GM21367 (cell line): ENCODE results near the gene IQCF5.
"Not testable (repeated sequence)": the region's sequence is repeated elsewhere in the genome, so short reads cannot be mapped to it uniquely, and the experiment has no call there.

Experiments
- ATAC-seq: cut with Tn5 transposase; IDR thresholded peaks from one replicate; pipeline ENCODE4 v1.9.1; 2021; ENCODE audit not compliant: unreplicated experiment

Gene IQCF5

GRCh38 chr3:51875501-51875900 lies at the start of gene IQCF5:
Gene IQCF5, minus strand, starts transcription at chr3:51875601. Its CDS starts 70 bp downstream, at chr3:51875531.
- ATAC-seq = no peak

DNA sequence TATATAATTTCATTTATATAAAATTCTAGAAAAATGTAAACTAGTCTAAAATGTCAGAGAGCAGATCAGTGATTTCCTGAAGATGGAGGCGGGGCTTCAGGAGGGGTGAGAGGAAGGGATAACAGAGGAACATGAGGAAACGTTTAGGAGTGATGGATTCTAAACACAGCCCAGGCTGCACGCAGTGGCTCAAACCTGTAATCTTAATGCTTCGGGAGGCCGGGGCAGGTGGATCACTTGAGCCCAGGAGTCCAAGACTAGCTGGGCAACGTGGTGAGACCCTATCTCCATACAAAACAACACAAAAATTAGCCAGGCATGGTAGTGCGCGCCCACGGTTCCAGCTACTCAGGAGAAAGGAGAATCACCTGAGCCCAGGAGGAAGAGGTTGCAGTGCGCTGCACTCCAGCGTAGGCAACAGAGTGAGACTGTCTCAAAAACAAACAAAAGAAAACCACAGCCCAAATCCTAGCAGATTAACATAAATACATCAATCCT lies 45.7 kb upstream of the IQCF5 start:
- no peak for ATAC-seq

DNA sequence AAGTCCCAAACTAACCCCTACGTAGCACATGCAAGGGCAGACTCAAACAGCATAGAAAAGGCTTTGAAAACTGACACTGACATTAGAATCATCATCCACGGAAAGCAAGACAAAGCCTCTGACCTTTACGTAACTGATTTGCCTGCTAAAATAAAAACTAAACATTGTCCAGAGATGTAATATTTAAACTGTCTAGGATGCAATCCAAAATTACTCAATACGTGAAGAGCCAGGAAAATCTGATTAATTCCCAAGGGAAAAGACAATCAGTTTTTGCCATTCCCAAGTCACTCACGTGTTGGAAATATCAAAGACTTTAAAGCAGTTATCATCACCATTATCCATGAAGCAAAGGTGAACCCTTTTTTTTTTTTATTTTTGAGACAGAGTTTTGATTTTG lies 41.0 kb upstream of the IQCF5 start:
- ATAC-seq = no peak

DNA sequence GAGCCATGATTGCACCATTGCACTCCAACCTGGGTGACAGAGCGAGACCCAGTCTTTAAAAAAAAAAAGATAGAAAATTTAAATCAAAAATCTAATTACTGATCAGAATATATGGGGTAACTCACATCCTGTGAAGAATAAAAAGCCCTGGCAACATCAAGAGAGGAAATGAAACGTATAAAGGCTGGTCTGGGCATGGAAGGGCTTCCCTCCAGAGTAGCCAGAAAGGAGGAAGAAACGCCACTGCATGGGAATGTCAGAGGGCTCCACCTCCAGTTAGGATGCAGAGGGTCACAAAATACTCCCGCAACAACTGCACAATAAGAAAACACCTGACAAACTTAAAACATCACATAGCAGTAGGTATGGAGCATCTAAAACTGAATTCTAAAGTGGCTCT lies 32.6 kb upstream of the IQCF5 start:
- no peak for ATAC-seq

DNA sequence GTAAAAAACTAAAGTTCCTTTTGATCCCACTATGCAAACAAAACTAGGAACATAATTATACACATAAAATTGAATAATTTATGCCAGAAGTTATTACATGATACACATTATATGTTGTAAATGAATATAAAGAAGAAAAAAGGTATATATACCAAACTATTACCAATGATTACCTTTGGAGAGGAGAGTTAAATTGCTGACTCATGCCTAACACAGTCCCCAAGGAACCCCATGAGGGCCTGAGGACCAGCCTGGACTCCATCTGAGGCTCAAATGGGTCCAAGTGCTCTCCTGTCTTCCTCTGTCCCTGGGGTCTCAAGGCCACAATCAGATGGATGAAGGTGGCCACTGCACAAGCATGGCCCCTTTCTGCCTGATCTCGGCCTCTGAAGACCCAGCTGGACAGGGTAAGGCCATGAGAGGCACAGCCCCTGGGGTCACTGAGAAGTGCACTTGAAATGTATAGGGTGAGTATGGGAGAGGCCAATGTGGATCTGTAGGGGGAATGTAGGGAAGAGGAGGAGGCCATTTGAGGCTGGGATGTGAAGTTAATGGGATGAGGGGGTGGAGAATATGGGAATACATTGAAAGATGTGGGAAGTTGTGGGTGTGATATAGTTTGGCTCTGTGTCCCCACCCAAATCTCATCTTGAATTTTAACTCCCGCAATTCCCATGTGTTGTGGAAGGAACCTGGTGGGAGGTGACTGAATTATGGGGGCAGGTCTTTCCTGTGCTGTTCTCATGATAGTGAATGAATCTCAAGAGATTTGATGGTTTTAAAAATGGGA lies 28.8 kb upstream of the IQCF5 start:
- no peak for ATAC-seq

- ATAC-seq = not testable (repeated sequence)
Observed at GRCh38 chr3:51902361-51902760, 27.0 kb upstream of the IQCF5 start.

DNA sequence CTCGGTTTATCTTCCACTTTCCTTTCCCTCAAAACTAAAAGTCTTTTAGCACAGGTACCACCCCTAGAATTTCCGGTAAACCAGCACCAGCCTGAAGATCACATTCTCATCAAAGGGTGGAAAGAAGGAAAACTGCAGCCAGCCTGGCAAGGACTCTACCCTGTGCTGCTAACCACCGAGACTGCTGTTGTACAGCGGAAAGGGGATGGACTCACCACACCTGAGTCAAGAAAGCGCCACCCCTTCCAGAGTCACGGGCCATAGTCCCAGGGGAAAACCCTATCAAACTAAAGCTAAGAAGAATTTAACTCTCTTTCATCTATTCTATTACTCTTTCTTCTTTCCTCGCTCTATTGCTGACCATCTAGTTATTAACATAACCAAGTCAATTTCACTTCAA lies 24.6 kb upstream of the IQCF5 start:
- not testable (repeated sequence) for ATAC-seq

DNA sequence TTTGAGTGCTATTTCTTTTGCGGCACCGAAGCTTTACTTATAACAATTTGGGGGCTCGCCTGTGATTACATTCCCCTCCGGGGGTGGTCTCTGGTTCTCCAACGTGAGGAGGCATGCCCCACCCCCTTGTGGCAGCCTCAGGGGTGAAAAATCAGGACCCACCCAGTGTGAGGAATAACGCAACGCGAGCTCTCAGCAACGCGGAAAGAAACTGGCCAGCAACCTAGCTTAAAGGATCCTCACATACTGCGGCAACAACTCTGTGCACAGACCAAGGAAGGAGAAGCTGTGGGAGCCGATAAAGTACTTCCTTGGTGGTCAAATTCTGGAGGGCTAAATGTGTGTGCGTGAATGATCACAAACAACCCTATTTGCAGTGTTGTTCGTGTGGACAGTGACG lies 22.0 kb upstream of the IQCF5 start:
- no peak for ATAC-seq

DNA sequence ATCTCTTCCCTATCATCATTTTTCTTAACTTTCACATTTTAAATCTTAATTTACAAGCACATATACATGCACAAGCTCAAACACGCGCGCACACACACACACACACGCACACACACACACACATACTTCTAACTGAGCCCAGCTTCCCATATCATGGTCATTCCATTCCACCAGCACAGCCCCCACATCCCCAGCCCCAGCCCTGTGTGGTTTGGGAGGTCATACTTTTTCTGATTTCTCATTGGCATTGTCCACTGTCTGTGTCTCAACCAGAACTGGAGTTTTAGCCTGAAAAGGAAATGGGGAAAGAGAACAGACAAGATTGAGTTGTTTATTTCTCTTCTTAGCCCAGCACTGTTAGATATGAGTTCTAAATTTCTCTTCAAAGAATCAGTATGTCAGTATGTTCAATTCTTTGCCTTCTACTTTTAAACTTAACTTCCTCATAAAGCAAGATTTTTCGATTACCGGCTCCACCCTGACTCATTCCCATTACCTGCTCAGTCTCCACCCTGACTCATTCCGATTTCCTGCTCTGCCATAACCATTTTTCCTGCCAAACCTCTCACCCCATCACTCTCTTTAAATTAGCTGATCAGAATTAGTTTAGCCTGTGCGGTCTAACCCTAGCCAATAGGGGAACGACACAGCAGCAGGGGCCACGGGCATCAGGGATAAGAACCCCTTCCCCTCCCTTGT lies 21.4 kb upstream of the IQCF5 start:
- ATAC-seq = no peak

DNA sequence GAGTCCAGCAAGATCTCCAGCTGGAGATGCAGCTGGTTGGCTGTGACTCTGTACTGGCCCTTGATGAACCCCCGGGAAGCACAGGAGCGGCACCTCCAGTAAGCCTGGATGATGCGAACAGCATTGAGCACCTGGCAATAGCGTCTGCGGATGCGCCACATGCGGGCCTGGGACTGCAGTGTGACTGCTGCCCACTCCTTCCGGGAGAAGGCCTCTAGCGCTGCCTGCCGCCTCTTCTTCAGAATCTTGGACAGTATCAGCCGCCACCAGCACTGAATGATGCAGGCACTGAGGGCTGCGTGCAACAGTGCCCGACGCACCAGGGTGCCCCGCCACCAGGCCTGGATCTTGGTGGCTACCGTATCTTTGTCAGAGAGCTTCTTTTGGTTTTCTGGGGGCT lies 19.5 kb upstream of the IQCF5 start:
- no peak for ATAC-seq

DNA sequence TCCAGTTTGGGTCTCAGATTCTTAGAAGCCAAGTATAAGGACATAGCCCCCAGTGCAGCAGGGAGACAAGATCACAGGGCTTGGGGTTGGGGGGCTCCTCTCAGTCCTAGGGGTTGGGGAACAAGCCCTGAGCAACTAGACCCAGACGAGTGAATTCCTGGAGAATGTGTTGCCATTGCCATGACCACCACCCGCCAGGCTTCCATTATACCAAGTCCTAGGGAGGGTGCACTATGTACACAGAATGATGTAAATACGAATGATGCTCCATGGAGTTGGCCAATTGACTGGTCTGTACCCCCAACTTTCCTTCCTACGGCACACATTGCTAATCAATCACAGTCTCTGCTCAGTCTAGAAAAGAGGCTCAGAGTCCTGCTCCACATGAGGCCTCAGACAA lies 19.0 kb upstream of the IQCF5 start:
- ATAC-seq = no peak

DNA sequence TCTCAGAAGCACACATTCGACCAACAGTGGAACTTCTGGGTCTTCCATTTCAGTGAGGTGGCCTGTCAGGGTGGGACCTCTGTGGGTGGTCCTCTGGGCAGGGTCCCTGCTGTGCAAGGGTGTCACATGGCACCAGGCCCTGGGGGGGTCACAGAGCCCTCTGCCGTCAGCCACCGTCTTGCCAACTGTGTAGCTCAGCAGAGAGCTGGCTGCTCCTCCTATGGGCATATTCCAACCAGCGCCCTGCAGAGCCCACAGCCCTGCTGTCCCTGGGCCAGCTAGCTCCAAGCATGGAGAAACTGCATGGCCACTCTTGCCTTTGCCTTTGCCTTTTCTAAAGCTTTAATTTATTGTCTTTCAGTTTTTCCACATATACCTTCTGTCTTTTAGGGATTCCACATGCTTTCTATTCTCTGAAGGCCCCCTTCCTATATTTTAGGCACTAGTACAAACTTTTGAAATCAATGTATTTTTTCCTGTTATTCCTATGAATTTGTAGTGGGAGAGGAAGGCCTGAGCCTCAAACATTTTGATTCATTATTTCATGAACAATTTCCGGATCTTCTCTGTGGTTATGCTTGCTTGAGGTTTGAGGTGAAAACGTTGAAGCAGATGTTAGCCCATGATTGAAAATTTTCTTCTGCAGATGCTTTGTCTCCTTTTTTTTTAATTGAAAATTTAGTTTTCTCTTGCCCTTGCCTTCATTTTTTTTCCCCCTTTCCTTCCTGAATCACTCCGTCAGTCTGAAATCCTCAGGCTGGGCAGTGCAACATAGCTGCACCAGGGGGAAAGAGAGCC lies 16.0 kb upstream of the IQCF5 start:
- no peak for ATAC-seq

- no peak for ATAC-seq
Observed at GRCh38 chr3:51888463-51889105, 13.2 kb upstream of the IQCF5 start.

DNA sequence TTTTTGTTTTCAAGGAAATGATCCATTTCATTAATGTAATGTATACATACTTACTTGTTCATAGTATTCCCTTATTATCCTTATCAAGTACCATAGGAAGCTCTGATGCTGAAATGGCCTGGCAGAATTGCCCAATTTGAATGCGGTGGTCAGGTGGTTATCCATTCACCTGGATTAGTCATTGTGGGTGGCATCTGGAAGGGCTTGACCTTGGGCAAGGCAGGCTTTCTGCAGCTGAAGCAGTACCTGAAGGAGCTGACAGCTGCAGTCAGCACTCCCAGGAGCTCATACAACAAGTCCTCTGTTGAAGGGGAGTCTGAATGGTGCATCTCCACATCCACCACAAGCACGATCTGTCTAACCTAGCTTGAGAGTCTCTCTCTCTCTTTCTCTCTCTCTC lies 12.2 kb upstream of the IQCF5 start:
- no peak for ATAC-seq

DNA sequence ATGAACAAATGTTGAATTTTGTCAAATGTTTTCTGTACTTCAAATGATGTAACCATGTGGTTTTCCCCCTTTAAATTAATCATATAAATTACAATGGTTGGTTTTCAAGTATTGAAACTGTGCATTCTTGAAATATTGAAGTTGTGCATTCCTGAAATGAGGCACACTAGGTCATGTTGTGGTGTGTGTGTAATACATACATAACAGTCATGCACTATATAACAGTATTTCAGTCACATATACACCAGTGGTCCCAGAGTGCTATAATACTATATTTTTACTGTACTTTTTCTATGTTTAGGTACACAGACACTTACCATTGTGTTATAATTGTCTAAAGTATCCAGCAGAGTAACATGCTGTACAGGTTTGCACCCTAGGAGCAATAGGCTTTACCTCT lies 11.0 kb upstream of the IQCF5 start:
- ATAC-seq = no peak

DNA sequence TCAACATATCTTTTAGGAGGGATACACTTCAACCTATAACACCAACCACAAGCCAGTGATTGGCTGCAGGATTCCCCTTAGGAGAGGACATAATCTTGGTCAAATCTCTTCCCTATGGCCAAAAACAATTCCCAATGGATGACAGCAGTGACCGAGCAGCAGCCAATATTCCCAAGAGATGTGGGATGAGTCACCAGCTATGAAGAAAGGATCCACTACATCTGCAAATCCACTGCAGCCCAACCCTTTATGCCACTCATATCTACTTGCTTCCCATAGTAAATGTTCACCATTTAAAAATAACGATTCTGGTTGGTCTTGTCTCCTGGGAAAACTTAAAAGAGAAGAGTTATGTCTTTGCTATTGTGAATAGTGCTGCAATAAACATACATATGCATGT lies 4.5 kb upstream of the IQCF5 start:
- ATAC-seq = no peak

DNA sequence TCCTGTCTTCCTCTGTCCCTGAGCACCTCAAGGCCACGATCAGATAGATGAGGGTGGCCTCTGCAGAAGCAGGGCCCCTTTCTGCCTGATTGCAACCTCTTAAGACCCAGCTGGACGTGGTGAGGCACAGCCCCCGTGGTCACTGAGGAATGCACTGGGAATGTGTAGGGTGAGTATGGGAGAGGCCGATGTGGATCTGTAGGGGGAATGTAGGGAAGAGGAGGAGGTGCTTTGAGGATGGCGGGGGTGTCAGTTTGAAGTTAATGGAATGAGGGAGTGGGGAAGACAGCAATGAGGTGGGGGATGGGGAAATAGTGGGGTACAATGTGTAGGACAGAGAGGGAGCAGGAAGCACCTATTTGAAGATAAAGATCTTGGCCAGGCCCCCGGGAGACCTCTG lies 785 bp upstream of the IQCF5 start:
- no peak for ATAC-seq

GRCh38 chr3:51874889-51875288 lies 512 bp downstream of the IQCF5 start:
- ATAC-seq = no peak

DNA sequence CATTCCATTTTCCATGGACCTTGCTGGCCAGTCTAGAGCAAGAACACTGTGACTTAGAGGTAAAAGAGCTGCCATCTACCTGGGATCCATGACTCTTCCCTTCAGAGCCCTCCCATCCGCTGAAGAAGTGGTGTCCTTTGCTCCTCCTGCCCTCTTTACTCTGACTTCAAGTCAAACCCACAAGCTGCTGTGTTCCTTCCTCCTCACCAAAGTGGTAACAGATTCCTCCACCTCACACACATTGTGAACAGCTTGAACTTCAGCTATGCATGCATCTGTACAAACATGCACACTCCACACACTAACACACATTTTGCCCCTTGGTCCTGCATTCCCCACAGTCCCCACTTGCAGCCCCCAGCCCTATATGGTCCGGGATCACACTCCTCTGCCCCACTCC lies 990 bp downstream of the IQCF5 start:
- ATAC-seq = no peak

DNA sequence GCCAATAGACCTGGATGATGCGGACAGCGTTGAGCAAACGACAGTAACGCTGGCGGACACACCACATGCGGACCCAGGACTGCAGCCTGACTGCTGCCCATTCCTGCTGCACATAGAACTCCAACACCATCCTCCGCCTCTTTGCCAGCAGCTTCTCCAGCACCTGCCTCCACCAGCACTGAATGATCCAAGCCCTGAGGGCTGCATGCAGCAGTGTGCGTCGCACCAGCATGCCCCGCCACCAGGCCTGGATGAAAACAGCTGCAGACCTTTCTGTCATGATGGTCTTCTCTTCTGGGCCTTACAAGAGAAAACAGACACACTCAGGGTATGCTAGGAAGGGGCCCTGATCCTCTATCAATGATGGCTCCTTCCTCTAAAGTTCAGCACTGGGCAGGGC lies 1.5 kb downstream of the IQCF5 start:
- no peak for ATAC-seq

- no peak for ATAC-seq
Observed at GRCh38 chr3:51873253-51873766, 2.1 kb downstream of the IQCF5 start.
